Measurements from ENCODE around the gene ARHGAP31. TPM values are rescaled to one million over a fixed set of nuclear protein-coding genes. Genes with fewer than 3 reads are reported as not detected.

The ARHGAP31 gene
- total and polyA plus RNA-seq, 2 of the 8 experiments (the other 6 are each of a cell fraction or from before 2014, with no cell fraction given), result 1.1 to 7.6 TPM

DNA sequence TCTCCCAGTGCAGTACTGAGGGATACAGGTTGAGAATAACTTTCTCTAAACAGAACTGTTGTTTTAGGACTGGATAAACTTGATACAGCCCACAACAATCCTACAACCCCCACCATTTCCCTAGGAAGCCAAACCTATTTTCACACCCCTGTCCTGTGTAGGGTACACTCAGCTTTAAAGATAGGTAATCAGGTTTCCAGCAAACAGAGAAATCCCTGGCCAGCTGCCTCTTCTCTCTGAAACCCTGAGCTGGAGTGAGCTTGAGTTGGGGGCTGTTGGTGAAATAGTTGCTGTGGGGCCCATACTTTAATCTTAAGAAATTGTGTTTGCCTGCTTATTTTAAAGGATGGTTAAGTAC lies 22.1 kb downstream of the ARHGAP31 start:
- TF ChIP-seq, protein P1, sequence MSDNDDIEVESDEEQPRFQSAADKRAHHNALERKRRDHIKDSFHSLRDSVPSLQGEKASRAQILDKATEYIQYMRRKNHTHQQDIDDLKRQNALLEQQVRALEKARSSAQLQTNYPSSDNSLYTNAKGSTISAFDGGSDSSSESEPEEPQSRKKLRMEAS (IDR thresholded peaks at IDR 0.05), result no peak
- TF ChIP-seq RNF2 (IDR thresholded peaks at IDR 0.05; ENCODE audit: borderline replicate concordance, low read depth, low read length, missing control alignments, poor library complexity, severe bottlenecking) (no peak), RBBP5 (IDR thresholded peaks at IDR 0.05; ENCODE audit: borderline replicate concordance, low read depth, low read length) (no peak), JUN (IDR thresholded peaks at IDR 0.05; ENCODE audit: low read depth, low read length) (no peak), KDM5A (IDR thresholded peaks at IDR 0.05; ENCODE audit: low read length) (no peak), HDAC2 (IDR thresholded peaks at IDR 0.05; ENCODE audit: borderline replicate concordance in 1 of 2, low read depth in 2 of 2, low read length in 2 of 2) (no peak), CBX8 (IDR thresholded peaks at IDR 0.05; ENCODE audit: borderline replicate concordance, low read depth, low read length) (no peak)
- no peak overlapping the region for H3K14ac ChIP-seq (ENCODE audit: insufficient read length)
- H2BK20ac ChIP-seq (ENCODE audit: low read length), result no peak overlapping the region
- no peaks in the 10 kb centered on the region for H3K79me2 ChIP-seq (ENCODE audit: control insufficient read depth in 1 of 2, insufficient read depth in 2 of 2, low read length in 2 of 2)
- H2BK5ac ChIP-seq (ENCODE audit: low read depth, low read length), result no peak overlapping the region
- no peaks in the 10 kb centered on the region for H3K27me3 ChIP-seq (replicated peaks in 1 of 4; ENCODE audit: control insufficient read depth in 3 of 4, extremely low read depth in 1 of 4, insufficient read depth in 3 of 4, low read length in 3 of 4)
- H3K9ac ChIP-seq (replicated peaks in 1 of 4; ENCODE audit: extremely low read depth in 1 of 4, low read depth in 3 of 4, low read length in 3 of 4), result peak overlapping the region in 1 of 4 experiments; percentile 49; a peak in 1 of 7 replicates
- H3K4me2 ChIP-seq (ENCODE audit: insufficient read depth in 1 of 2, low read depth in 2 of 2, low read length in 2 of 2), result no peak overlapping the region
- H3K27ac ChIP-seq (ENCODE audit: low read depth, low read length), result no peak overlapping the region
- H3K4me1 ChIP-seq (replicated peaks in 1 of 4; ENCODE audit: control insufficient read depth in 3 of 4, insufficient read depth in 4 of 4, low read length in 3 of 4), result peaks cover 0 to 3% (median 0%) of the 10 kb centered on the region in 4 experiments; a peak in 2 of 7 replicates
- H3K4ac ChIP-seq (replicated peaks; ENCODE audit: insufficient read length, low read depth, low read length), result no peak overlapping the region
- no peaks in the 10 kb centered on the region for H3K9me3 ChIP-seq (ENCODE audit: insufficient read depth in 2 of 2, low read depth in 1 of 2, low read length in 1 of 2)
- H3K4me3 ChIP-seq (ENCODE audit: extremely low read depth in 1 of 4, insufficient read depth in 2 of 4, low read depth in 3 of 4, low read length in 4 of 4), result no peak overlapping the region
- DNase-seq (ENCODE audit: low read depth in 1 of 2, low spot score in 2 of 2), result no peak
- no peak overlapping the region for H2AFZ ChIP-seq (ENCODE audit: low read length)
- no peak overlapping the region for H2BK15ac ChIP-seq (ENCODE audit: low read length)
- no peak overlapping the region for H2BK12ac ChIP-seq (ENCODE audit: low read depth, low read length)
- ChIA-PET CTCF (ENCODE audit: partially characterized antibody) (interaction anchor here (1.1 to 1.4 kb wide), 4 partner anchors 27 to 92 kb away, joined by 3 to 4 read pairs (median 3); no protein-coding TSS in a partner anchor), POLR2A (ENCODE audit: partially characterized antibody) (interaction anchor here (0.6 kb wide), 1 partner anchor 14 kb away, joined by 3 read pairs; no protein-coding TSS in a partner anchor)
- no peak overlapping the region for H3K56ac ChIP-seq (replicated peaks; ENCODE audit: insufficient read length, low read depth, low read length)
- H3K23me2 ChIP-seq (ENCODE audit: low read depth, low read length), result no peaks in the 10 kb centered on the region
- H2BK120ac ChIP-seq (replicated peaks; ENCODE audit: low read depth, low read length), result no peak overlapping the region
- no peak overlapping the region for H4K8ac ChIP-seq (ENCODE audit: extremely low read depth, insufficient read depth, low read length)
- no peak overlapping the region for H4K91ac ChIP-seq (replicated peaks; ENCODE audit: insufficient read length, low read length)
- H3K79me1 ChIP-seq (ENCODE audit: low read depth, low read length), result no peaks in the 10 kb centered on the region
- no peak for FAIRE-seq
- H2AK5ac ChIP-seq (ENCODE audit: low read depth, low read length), result no peak overlapping the region
- no peak overlapping the region for H3K18ac ChIP-seq (ENCODE audit: extremely low read depth, low read length)
- H3K23ac ChIP-seq (ENCODE audit: insufficient read length), result no peak overlapping the region
- no peaks in the 10 kb centered on the region for H4K20me1 ChIP-seq (replicated peaks in 1 of 2; ENCODE audit: control insufficient read depth in 1 of 2, insufficient read depth in 2 of 2, low read length in 2 of 2)
- no peaks in the 10 kb centered on the region for H3K36me3 ChIP-seq (ENCODE audit: control insufficient read depth in 2 of 4, insufficient read depth in 4 of 4, low read length in 3 of 4)
- H4K5ac ChIP-seq (ENCODE audit: insufficient read length, low read depth, low read length), result no peak overlapping the region

Data from H1 (cell line).